T-helper 17 cell (primary cell): Measurements from ENCODE around the gene PACRG. TPM values are rescaled to one million over a fixed set of nuclear protein-coding genes. Genes with fewer than 3 reads are reported as not detected.

Experiments used
- ATAC-seq: fragments of 150-1000 bp; cut with Tn5 transposase; 2 replicates; pipeline ENCODE4 v1.10.0; 2021; ENCODE audit warnings: mild to moderate bottlenecking, moderate library complexity
- DNase-seq, 3 donors: peaks; one replicate each; pipeline versions ENCODE4 v3.0.0 to v3.0.0-alpha.2; 2020 to 2021
- H3K9me3 ChIP-seq: one replicate; pipeline ENCODE4 v1.7.0; 2013; ENCODE audit warnings: low read length, mild to moderate bottlenecking; ENCODE audit not compliant: control insufficient read depth, poor library complexity, severe bottlenecking
- H3K27ac Mint-ChIP-seq: one replicate; pipeline ENCODE4 v1.8.0; 2022; ENCODE audit warnings: mild to moderate bottlenecking, moderate library complexity, mixed read lengths
- H3K27me3 Mint-ChIP-seq: one replicate; pipeline ENCODE4 v1.8.0; 2022; ENCODE audit warnings: mixed read lengths
- H3K36me3 Mint-ChIP-seq: one replicate; pipeline ENCODE4 v1.8.0; 2022; ENCODE audit warnings: low read depth, mixed read lengths
- H3K4me1 Mint-ChIP-seq: one replicate; pipeline ENCODE4 v1.8.0; 2022; ENCODE audit warnings: mild to moderate bottlenecking, mixed read lengths
- H3K4me3 Mint-ChIP-seq: one replicate; pipeline ENCODE4 v1.8.0; 2022; ENCODE audit warnings: mild to moderate bottlenecking, moderate library complexity, mixed read lengths
- total RNA-seq, 4 donors: library from RNA in 2 of 4; stranded (reverse) in 2 of 4; gene quantifications; one replicate each; pipeline ENCODE4 v1.2.3 and lab custom pipeline; 2022 to 2026

PACRG gene
- total RNA-seq, 2 donors from 2014 or later, result 1.6 to 2.0 TPM

- Mint-ChIP-seq H3K4me3 (no peak overlapping the region), H3K36me3 (no peaks in the 10 kb centered on the region)
- no peaks in the 10 kb centered on the region for H3K9me3 ChIP-seq
Measured at GRCh38 chr6:163352966-163353365, 625.2 kb downstream of the PACRG start.

GRCh38 chr6:163354085-163354484 is 626.3 kb downstream of the PACRG start:
- Mint-ChIP-seq H3K27ac (no peak overlapping the region), H3K27me3 (peaks cover 29% of the 10 kb centered on the region), H3K36me3 (peaks cover 4% of the 10 kb centered on the region), H3K4me1 (no peaks in the 10 kb centered on the region), H3K4me3 (no peak overlapping the region)
- ATAC-seq, result peak; percentile 14
- DNase-seq, result no peak
- no peaks in the 10 kb centered on the region for H3K9me3 ChIP-seq

More at GRCh38 chr6:163352966-163353365, 625.2 kb downstream of the PACRG start:
- peaks cover 23% of the 10 kb centered on the region for H3K27me3 Mint-ChIP-seq
- no peak overlapping the region for H3K27ac Mint-ChIP-seq
- H3K4me1 Mint-ChIP-seq, result no peaks in the 10 kb centered on the region
- DNase-seq (no peak), ATAC-seq (no peak)

- no peak for DNase-seq
- Mint-ChIP-seq H3K27ac (no peak overlapping the region), H3K36me3 (peaks cover 4% of the 10 kb centered on the region)
Measured at GRCh38 chr6:163354761-163355425, 627.1 kb downstream of the PACRG start.

GRCh38 chr6:163355426-163355991 is 627.7 kb downstream of the PACRG start:
- no peak overlapping the region for H3K27ac Mint-ChIP-seq
- H3K4me3 Mint-ChIP-seq, result no peak overlapping the region
- peaks cover 31% of the 10 kb centered on the region for H3K27me3 Mint-ChIP-seq
- no peaks in the 10 kb centered on the region for H3K4me1 Mint-ChIP-seq
- H3K9me3 ChIP-seq, result no peaks in the 10 kb centered on the region
- DNase-seq, result no peak
- no peak for ATAC-seq
- peaks cover 4% of the 10 kb centered on the region for H3K36me3 Mint-ChIP-seq

More at GRCh38 chr6:163354761-163355425, 627.1 kb downstream of the PACRG start:
- no peak for ATAC-seq
- no peak overlapping the region for H3K4me3 Mint-ChIP-seq
- H3K9me3 ChIP-seq, result no peaks in the 10 kb centered on the region
- H3K4me1 Mint-ChIP-seq, result no peaks in the 10 kb centered on the region
- H3K27me3 Mint-ChIP-seq, result peaks cover 31% of the 10 kb centered on the region

GRCh38 chr6:163356324-163356723 is 628.5 kb downstream of the PACRG start:
- Mint-ChIP-seq H3K27me3 (peaks cover 37% of the 10 kb centered on the region), H3K36me3 (peaks cover 4% of the 10 kb centered on the region), H3K4me3 (no peak overlapping the region), H3K4me1 (no peaks in the 10 kb centered on the region), H3K27ac (no peak overlapping the region)
- DNase-seq, result no peak
- ATAC-seq, result peak; percentile 35
- H3K9me3 ChIP-seq, result no peaks in the 10 kb centered on the region

- peaks cover 4% of the 10 kb centered on the region for H3K36me3 Mint-ChIP-seq
- ATAC-seq, result no peak
- H3K9me3 ChIP-seq, result no peaks in the 10 kb centered on the region
- no peaks in the 10 kb centered on the region for H3K4me1 Mint-ChIP-seq
- no peak overlapping the region for H3K4me3 Mint-ChIP-seq
- DNase-seq, result no peak
- H3K27me3 Mint-ChIP-seq, result peaks cover 41% of the 10 kb centered on the region
- no peak overlapping the region for H3K27ac Mint-ChIP-seq
Measured at GRCh38 chr6:163356743-163357142, 629.0 kb downstream of the PACRG start.

GRCh38 chr6:163364641-163365040 is 636.9 kb downstream of the PACRG start:
- ATAC-seq (no peak), DNase-seq (no peak)
- H3K9me3 ChIP-seq, result no peaks in the 10 kb centered on the region
- H3K4me1 Mint-ChIP-seq, result peaks cover under 1% of the 10 kb centered on the region
- no peak overlapping the region for H3K4me3 Mint-ChIP-seq
- peaks cover 36% of the 10 kb centered on the region for H3K27me3 Mint-ChIP-seq
- H3K36me3 Mint-ChIP-seq, result no peaks in the 10 kb centered on the region
- no peak overlapping the region for H3K27ac Mint-ChIP-seq

Other genes starting within 250 kb of the PACRG start
- gene PRKN, start 208 bp upstream of the PACRG start, total RNA-seq, result 1 to 10 TPM; 8.3 to 8.4 TPM